Occipital lobe (tissue), 2 donors: ENCODE measurements around the gene MEIG1. TPM values are rescaled to one million over a fixed set of nuclear protein-coding genes. Genes with fewer than 3 reads are reported as not detected.
"Not testable (repeated sequence)": the region's sequence is repeated elsewhere in the genome, so short reads cannot be mapped to it uniquely, and the experiment has no call there.

Experiments
- DNase-seq: peaks from one replicate; lab custom pipeline; 2025; lab: John Stamatoyannopoulos, UW
- total RNA-seq: library from RNA; depleted of rRNA; stranded (reverse); fragments of >200 nt; gene quantifications from one replicate; pipeline ENCODE4 v1.2.3, GENCODE V29; 2014

Gene MEIG1
- total RNA-seq, 1 donor from 2014 or later: not detected

GRCh38 chr10:14954001-14954770 lies 5.0 kb upstream of the MEIG1 start, which contains the start of gene DCLRE1C:
DCLRE1C (minus strand) TSS chr10:14954096; CDS start chr10:14954010, 86 bp downstream.
- peak; percentile 85 for DNase-seq

GRCh38 chr10:14954934-14955333 lies 4.3 kb upstream of the MEIG1 start:
- no peak for DNase-seq

GRCh38 chr10:14958872-14959220 lies 342 bp upstream of the MEIG1 start:
- no peak for DNase-seq

- DNase-seq: no peak
Measured at GRCh38 chr10:14967897-14968296, 8.7 kb downstream of the MEIG1 start.

- DNase-seq: no peak
Measured at GRCh38 chr10:14971867-14972448, 12.8 kb downstream of the MEIG1 start.

- not testable (repeated sequence) for DNase-seq
Measured at GRCh38 chr10:14974153-14974998, 15.2 kb downstream of the MEIG1 start.

- DNase-seq: no peak
Measured at GRCh38 chr10:14975672-14976273, 16.6 kb downstream of the MEIG1 start.

- no peak for DNase-seq
Measured at GRCh38 chr10:14982744-14983143, 23.6 kb downstream of the MEIG1 start.

GRCh38 chr10:14989552-14989951 lies 30.4 kb downstream of the MEIG1 start:
- not testable (repeated sequence) for DNase-seq

GRCh38 chr10:14991035-14991749 lies 32.0 kb downstream of the MEIG1 start:
- not testable (repeated sequence) for DNase-seq

- DNase-seq: not testable (repeated sequence)
Measured at GRCh38 chr10:14992336-14992735, 33.1 kb downstream of the MEIG1 start.

- not testable (repeated sequence) for DNase-seq
Measured at GRCh38 chr10:14993500-14994455, 34.6 kb downstream of the MEIG1 start.

- no peak for DNase-seq
Measured at GRCh38 chr10:14995964-14996565, 36.9 kb downstream of the MEIG1 start.

GRCh38 chr10:15013530-15013929 lies 54.3 kb downstream of the MEIG1 start:
- not testable (repeated sequence) for DNase-seq

- no peak for DNase-seq
Measured at GRCh38 chr10:15015451-15015850, 56.3 kb downstream of the MEIG1 start.

GRCh38 chr10:15020966-15021365 lies 61.8 kb downstream of the MEIG1 start:
- not testable (repeated sequence) for DNase-seq
